Measurements from ENCODE around the gene ARID3C. TPM values are rescaled to one million over a fixed set of nuclear protein-coding genes. Genes with fewer than 3 reads are reported as not detected.

ARID3C gene
- total and polyA plus RNA-seq, 3 donors from 2014 or later = 0.31 to 0.45 (median 0.37) TPM

- 79 to 81% methylated on average over 8 of the region's 8 CpGs for WGBS, 2 donors
- intact Hi-C loops (cut with DNase I; ENCODE audit: low total_unique reads) = no loop called here
- DNase-seq = no peak
- H3K27me3 ChIP-seq = no peaks in the 10 kb centered on the region
- H3K27ac ChIP-seq = no peak overlapping the region
- H3K36me3 ChIP-seq (ENCODE audit: low read depth, missing control alignments) = no peaks in the 10 kb centered on the region
- H3K4me3 ChIP-seq = no peak overlapping the region
- no peaks in the 10 kb centered on the region for H3K9me3 ChIP-seq
- TF ChIP-seq POLR2A (IDR thresholded peaks at IDR 0.05) = no peak
- no peak for TF ChIP-seq CTCF (IDR thresholded peaks at IDR 0.05)
- peaks cover 9% of the 10 kb centered on the region for H3K4me1 ChIP-seq
Measured at GRCh38 chr9:34580358-34580757, 48.5 kb downstream of the ARID3C start.

- H3K27ac ChIP-seq = no peak overlapping the region
- TF ChIP-seq CTCF (IDR thresholded peaks at IDR 0.05) = no peak
- no peak for TF ChIP-seq POLR2A (IDR thresholded peaks at IDR 0.05)
- peaks cover 9% of the 10 kb centered on the region for H3K4me1 ChIP-seq
- no peak overlapping the region for H3K4me3 ChIP-seq
- H3K27me3 ChIP-seq = no peaks in the 10 kb centered on the region
- no peaks in the 10 kb centered on the region for H3K36me3 ChIP-seq (ENCODE audit: low read depth, missing control alignments)
- no peaks in the 10 kb centered on the region for H3K9me3 ChIP-seq
- intact Hi-C loops (cut with DNase I; ENCODE audit: low total_unique reads) = no loop called here
- 85 to 86% methylated on average over 5 of the region's 5 CpGs for WGBS, 2 donors
- DNase-seq = no peak
Measured at GRCh38 chr9:34579808-34580163, 49.1 kb downstream of the ARID3C start.

GRCh38 chr9:34579104-34579807 lies 49.6 kb downstream of the ARID3C start:
- intact Hi-C loops (cut with DNase I; ENCODE audit: low total_unique reads) = no loop called here
- TF ChIP-seq CTCF (IDR thresholded peaks at IDR 0.05) (no peak), POLR2A (IDR thresholded peaks at IDR 0.05) (no peak)
- no peaks in the 10 kb centered on the region for H3K27me3 ChIP-seq
- no peaks in the 10 kb centered on the region for H3K36me3 ChIP-seq (ENCODE audit: low read depth, missing control alignments)
- peaks cover 9% of the 10 kb centered on the region for H3K4me1 ChIP-seq
- no peaks in the 10 kb centered on the region for H3K9me3 ChIP-seq
- no peak overlapping the region for H3K27ac ChIP-seq
- no peak for DNase-seq
- 34% methylated on average over 17 of the region's 17 CpGs for WGBS, 2 donors
- no peak overlapping the region for H3K4me3 ChIP-seq

- no peak for DNase-seq
- Histone ChIP-seq H3K4me3 (peak overlapping the region in 1 of 2 donors; percentile 46), H3K27me3 (no peaks in the 10 kb centered on the region), H3K27ac (no peak overlapping the region), H3K4me1 (peaks cover 9% of the 10 kb centered on the region), H3K36me3 (ENCODE audit: low read depth, missing control alignments) (no peaks in the 10 kb centered on the region), H3K9me3 (no peaks in the 10 kb centered on the region)
- 30% methylated on average over 18 to 28 of the region's 28 CpGs for WGBS, 2 donors
- TF ChIP-seq POLR2A (IDR thresholded peaks at IDR 0.05) = no peak
- no peak for TF ChIP-seq CTCF (IDR thresholded peaks at IDR 0.05)
- intact Hi-C loops (cut with DNase I; ENCODE audit: low total_unique reads) = no loop called here
Measured at GRCh38 chr9:34578241-34579103, 50.4 kb downstream of the ARID3C start.
